Left forelimb (tissue), 1 donor: ENCODE results near the gene ESYT2.

ENCODE experiments used
- DNase-seq: peaks from one replicate; pipeline ENCODE4 v3.0.0-alpha.2; 2018; ENCODE audit warnings: low spot score

Gene ESYT2

GRCh38 chr7:158695726-158696452 lies 133.4 kb downstream of the ESYT2 start:
- no peak for DNase-seq

- no peak for DNase-seq
Observed at GRCh38 chr7:158695056-158695455, 134.3 kb downstream of the ESYT2 start.

GRCh38 chr7:158694650-158695049 lies 134.7 kb downstream of the ESYT2 start:
- DNase-seq: no peak

GRCh38 chr7:158689488-158689887 lies 139.8 kb downstream of the ESYT2 start:
- no peak for DNase-seq

GRCh38 chr7:158687406-158687805 lies 141.9 kb downstream of the ESYT2 start:
- DNase-seq: no peak

- DNase-seq: no peak
Observed at GRCh38 chr7:158685693-158686092, 143.6 kb downstream of the ESYT2 start.

- DNase-seq: no peak
Observed at GRCh38 chr7:158684329-158684728, 145.0 kb downstream of the ESYT2 start.

GRCh38 chr7:158683541-158683940 lies 145.8 kb downstream of the ESYT2 start:
- no peak for DNase-seq

GRCh38 chr7:158682456-158682855 lies 146.9 kb downstream of the ESYT2 start:
- no peak for DNase-seq
